Stimulated activated CD8-positive, alpha-beta memory T cell treated with anti-CD3 and anti-CD28 coated beads, Interleukin-7, amount 100 ng/mL, for 24 hours (primary cell): ENCODE measurements around the gene WBP2NL.

Source experiments
- DNase-seq: peaks from one replicate; pipeline ENCODE4 v3.0.0-alpha.2; 2020; ENCODE audit warnings: low read depth

WBP2NL gene

GRCh38 chr22:41978732-41979131 is 19.9 kb upstream of the WBP2NL start:
- no peak for DNase-seq

GRCh38 chr22:41979423-41980250 is 19.0 kb upstream of the WBP2NL start:
- no peak for DNase-seq

GRCh38 chr22:41982865-41983264 is 15.7 kb upstream of the WBP2NL start:
- no peak for DNase-seq

GRCh38 chr22:41983513-41984405 is 14.8 kb upstream of the WBP2NL start:
- DNase-seq, result no peak

GRCh38 chr22:41987276-41987675 is 11.3 kb upstream of the WBP2NL start:
- no peak for DNase-seq

- no peak for DNase-seq
These were observed 9.3 kb upstream of the WBP2NL start for GRCh38 chr22:41989246-41989645.

GRCh38 chr22:41991111-41991510 is 7.5 kb upstream of the WBP2NL start:
- DNase-seq, result no peak

- DNase-seq, result no peak
These were observed 6.1 kb upstream of the WBP2NL start for GRCh38 chr22:41992496-41992895.

- DNase-seq, result no peak
These were observed 3.4 kb upstream of the WBP2NL start for GRCh38 chr22:41995211-41995610.

GRCh38 chr22:41996826-41997225 is 1.8 kb upstream of the WBP2NL start:
- DNase-seq, result no peak

- no peak for DNase-seq
These were observed 1.9 kb downstream of the WBP2NL start for GRCh38 chr22:42000466-42000865.

GRCh38 chr22:42001121-42001520 is 2.5 kb downstream of the WBP2NL start:
- DNase-seq, result no peak

GRCh38 chr22:42001706-42002105 is 3.1 kb downstream of the WBP2NL start:
- no peak for DNase-seq

- DNase-seq, result no peak
These were observed 9.3 kb downstream of the WBP2NL start for GRCh38 chr22:42007922-42008321.

GRCh38 chr22:42010778-42011177 is 12.2 kb downstream of the WBP2NL start:
- DNase-seq, result no peak

GRCh38 chr22:42013385-42013784 is 14.8 kb downstream of the WBP2NL start:
- no peak for DNase-seq

GRCh38 chr22:42016111-42016510 is 17.5 kb downstream of the WBP2NL start:
- no peak for DNase-seq

- DNase-seq, result no peak
These were observed 19.6 kb downstream of the WBP2NL start for GRCh38 chr22:42018224-42018623.

- DNase-seq, result no peak
These were observed 23.0 kb downstream of the WBP2NL start for GRCh38 chr22:42021571-42021970.

GRCh38 chr22:42022162-42022847 is 23.7 kb downstream of the WBP2NL start:
- DNase-seq, result no peak

GRCh38 chr22:42025421-42025820 is 26.8 kb downstream of the WBP2NL start:
- DNase-seq, result no peak

- DNase-seq, result no peak
These were observed 28.1 kb downstream of the WBP2NL start for GRCh38 chr22:42026705-42027104.
